ENCODE measurements around the gene VCX3A.
"Not testable (repeated sequence)": the region's sequence is repeated elsewhere in the genome, so short reads cannot be mapped to it uniquely, and the experiment has no call there.

The VCX3A gene

DNA sequence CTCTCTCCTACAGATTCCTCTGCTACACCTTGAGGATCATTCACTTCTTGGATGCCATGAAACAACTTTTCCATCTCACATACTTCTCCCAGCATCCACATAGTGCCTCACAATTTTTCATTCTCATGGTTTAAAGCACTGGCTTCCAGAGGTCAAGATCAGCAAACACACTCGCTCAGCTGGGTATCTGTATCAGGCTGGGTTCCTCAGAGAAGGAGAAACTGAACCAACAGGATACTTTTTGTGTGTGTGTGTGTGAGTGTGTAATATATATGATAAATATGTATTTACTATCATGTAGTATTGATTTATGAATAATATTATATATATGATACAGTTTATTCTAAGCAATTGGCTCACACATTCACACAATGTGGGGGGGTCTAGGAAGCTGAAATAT lies at the start of gene VCX3A:
Gene VCX3A, minus strand, starts transcription at position 101 of the 400 bp plus-strand sequence. CDS start 621 bp downstream, outside the sequence.
- DNase-seq (ENCODE audit: low read depth); H3K4me3 ChIP-seq (ENCODE audit: low read depth, low read length): not testable (repeated sequence)

DNA sequence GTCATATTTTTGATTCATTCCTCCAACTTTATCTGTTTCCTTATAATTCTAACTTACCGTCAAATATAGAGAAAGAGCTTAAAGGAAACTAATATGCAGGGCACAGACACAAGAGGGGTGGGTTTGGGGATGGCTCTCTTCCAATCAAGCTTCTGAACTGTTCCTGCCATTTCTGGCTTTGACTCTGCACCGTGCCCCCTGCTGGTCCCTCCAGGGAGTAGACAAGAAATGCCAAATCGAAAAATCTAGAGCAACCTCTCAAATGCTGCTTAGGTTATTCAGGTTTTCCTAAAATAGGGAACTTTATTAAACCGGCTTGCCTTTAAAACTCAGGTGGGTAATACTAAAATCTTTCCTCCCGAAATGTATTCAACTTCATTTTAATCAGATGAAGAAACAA lies 39.8 kb upstream of the VCX3A start:
- TF ChIP-seq, protein P1, sequence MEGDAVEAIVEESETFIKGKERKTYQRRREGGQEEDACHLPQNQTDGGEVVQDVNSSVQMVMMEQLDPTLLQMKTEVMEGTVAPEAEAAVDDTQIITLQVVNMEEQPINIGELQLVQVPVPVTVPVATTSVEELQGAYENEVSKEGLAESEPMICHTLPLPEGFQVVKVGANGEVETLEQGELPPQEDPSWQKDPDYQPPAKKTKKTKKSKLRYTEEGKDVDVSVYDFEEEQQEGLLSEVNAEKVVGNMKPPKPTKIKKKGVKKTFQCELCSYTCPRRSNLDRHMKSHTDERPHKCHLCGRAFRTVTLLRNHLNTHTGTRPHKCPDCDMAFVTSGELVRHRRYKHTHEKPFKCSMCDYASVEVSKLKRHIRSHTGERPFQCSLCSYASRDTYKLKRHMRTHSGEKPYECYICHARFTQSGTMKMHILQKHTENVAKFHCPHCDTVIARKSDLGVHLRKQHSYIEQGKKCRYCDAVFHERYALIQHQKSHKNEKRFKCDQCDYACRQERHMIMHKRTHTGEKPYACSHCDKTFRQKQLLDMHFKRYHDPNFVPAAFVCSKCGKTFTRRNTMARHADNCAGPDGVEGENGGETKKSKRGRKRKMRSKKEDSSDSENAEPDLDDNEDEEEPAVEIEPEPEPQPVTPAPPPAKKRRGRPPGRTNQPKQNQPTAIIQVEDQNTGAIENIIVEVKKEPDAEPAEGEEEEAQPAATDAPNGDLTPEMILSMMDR (conservative IDR thresholded peaks at IDR 0.05; ENCODE audit: low read depth, low read length) = no peak
- no peak overlapping the region for H3K4me3 ChIP-seq (ENCODE audit: low read depth, low read length)
- DNase-seq (ENCODE audit: low read depth) = no peak

DNA sequence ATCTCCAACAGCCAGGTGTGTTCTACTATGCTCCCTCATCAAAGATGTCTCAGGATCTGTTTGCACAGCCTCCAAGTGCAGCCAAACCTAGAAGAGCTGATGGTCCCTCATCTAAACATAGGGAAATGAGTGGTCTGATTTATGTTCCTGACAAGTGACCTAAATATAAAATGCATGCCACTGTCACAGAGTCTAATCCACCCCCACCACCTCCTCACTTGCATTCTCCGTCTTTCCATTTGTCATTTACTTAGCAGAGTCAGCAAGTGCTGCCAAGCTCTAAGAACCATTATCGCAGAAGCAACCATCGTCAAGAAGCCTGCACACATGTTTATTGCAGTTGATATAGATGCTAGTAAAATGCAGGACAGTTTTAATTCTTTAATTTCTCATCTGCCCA lies 33.1 kb upstream of the VCX3A start:
- no peak for DNase-seq (ENCODE audit: low read depth)
- no peak overlapping the region for H3K4me3 ChIP-seq (ENCODE audit: low read depth, low read length)
- TF ChIP-seq, protein P1 (conservative IDR thresholded peaks at IDR 0.05; ENCODE audit: low read depth, low read length) = no peak

DNA sequence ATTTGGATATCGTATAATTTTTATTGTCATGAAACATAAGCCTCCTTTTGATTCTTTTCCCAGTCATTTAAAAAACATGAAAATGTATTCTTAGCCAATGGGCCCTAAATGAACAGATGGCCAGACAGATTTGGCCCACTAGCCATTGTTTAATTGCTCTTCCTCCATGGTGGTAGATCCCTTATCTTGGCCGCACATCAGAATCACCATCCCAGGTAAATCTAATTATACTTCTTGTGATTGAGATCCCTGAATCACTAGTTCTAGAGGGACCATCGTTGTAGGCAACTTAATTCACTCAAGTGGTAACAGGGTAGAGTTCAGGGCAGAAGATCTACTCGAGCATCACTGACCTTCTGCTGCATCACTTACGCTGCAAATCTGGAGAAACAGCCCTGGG lies 24.1 kb upstream of the VCX3A start:
- no peak overlapping the region for H3K4me3 ChIP-seq (ENCODE audit: low read depth, low read length)

DNA sequence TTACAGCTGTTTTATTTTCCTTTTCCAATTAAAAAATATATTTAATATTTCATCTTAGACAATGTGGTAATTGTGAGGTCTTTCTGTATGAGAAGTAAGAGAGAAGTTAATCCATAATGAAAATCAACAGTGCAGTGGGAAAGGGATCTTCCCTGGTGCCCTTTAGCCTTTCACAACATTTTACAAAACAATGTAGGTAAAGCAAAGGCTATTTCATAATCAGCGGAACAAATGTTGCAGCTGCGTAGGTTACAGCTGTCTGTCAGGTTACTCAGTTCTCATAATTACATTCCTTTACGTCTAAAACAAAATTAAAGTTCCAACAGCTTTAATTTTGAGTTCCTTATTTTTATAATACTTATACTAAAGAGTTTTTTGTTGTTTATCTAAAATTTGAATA lies 22.8 kb upstream of the VCX3A start:
- DNase-seq (ENCODE audit: low read depth) = no peak
- H3K4me3 ChIP-seq (ENCODE audit: low read depth, low read length) = no peak overlapping the region
- TF ChIP-seq, protein P1 (conservative IDR thresholded peaks at IDR 0.05; ENCODE audit: low read depth, low read length) = no peak

More for the DNA sequence above, 24.1 kb upstream of the VCX3A start:
- TF ChIP-seq, protein P1 (conservative IDR thresholded peaks at IDR 0.05; ENCODE audit: low read depth, low read length) = no peak
- DNase-seq (ENCODE audit: low read depth) = no peak

DNA sequence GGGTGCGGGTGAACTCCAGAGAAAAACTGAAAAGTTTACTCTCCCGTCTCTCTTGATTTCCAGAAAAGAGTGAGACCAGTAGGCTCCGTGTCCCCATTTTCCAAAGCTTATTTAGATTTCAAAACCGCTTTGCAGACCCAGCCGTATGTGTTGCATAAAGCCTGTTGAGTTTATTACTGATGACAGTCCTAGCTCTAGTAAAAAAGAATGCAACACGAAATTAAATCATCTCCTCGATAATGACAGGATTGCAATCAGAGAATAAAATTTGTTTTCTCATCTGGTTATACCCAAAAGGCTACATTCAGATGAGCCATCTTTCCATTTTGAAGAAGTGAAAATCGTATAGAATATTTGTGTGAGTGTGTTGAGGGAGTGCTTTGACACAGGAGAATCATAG lies 16.1 kb upstream of the VCX3A start:
- no peak for DNase-seq (ENCODE audit: low read depth)
- H3K4me3 ChIP-seq (ENCODE audit: low read depth, low read length) = no peak overlapping the region
- TF ChIP-seq, protein P1 (conservative IDR thresholded peaks at IDR 0.05; ENCODE audit: low read depth, low read length) = no peak

DNA sequence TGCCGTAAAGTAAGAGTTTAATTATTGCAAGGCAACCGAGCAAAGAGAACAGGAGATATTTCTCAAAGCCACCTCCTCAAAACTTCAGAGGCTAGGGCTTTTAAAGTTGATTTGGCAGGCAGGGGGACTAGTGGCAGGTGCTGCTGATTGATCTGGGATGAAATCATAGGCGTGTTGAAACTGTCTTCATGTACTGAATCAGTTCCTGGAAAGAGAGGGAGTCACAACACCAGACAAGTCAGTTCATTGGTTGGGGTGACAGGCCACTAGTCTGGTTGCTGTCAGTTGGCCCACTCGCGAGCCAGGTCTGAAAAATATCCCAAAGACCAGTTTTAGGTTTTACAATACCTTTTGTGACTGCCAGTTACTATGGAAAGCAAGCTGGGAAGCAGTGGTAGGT lies 10.8 kb upstream of the VCX3A start:
- DNase-seq (ENCODE audit: low read depth) = no peak
- TF ChIP-seq, protein P1 (conservative IDR thresholded peaks at IDR 0.05; ENCODE audit: low read depth, low read length) = no peak
- H3K4me3 ChIP-seq (ENCODE audit: low read depth, low read length) = no peak overlapping the region

All from choroid plexus epithelial cell (primary cell).